H9 (cell line): ENCODE data around the gene TMSB4X. TPM values are rescaled to one million over a fixed set of nuclear protein-coding genes. Genes with fewer than 3 reads are reported as not detected.

Source experiments
- DNase-seq: peaks from one replicate; pipeline ENCODE4 v3.0.0-alpha.2; 2017
- H2AFZ ChIP-seq: one replicate; pipeline ENCODE4 v1.6.1; 2013; ENCODE audit warnings: mild to moderate bottlenecking, low read length, control low read depth, moderate library complexity
- H2AK5ac ChIP-seq: 2 replicates; pipeline ENCODE4 v1.6.1; 2013; ENCODE audit warnings: low read length, control low read depth, mixed read lengths; ENCODE audit not compliant: insufficient read length
- H2BK120ac ChIP-seq: one replicate; pipeline ENCODE4 v1.6.1; 2013; ENCODE audit warnings: low read depth, mild to moderate bottlenecking, low read length, control low read depth, inconsistent platforms; ENCODE audit not compliant: poor library complexity, severe bottlenecking
- H2BK12ac ChIP-seq: 2 replicates; pipeline ENCODE4 v1.6.1; 2013; ENCODE audit warnings: low read length, control low read depth, mixed read lengths, low read depth; ENCODE audit not compliant: insufficient read length
- H2BK15ac ChIP-seq: 2 replicates; pipeline ENCODE4 v1.6.1; 2013; ENCODE audit warnings: low read depth, low read length, control low read depth
- H2BK20ac ChIP-seq: one replicate; pipeline ENCODE4 v1.6.1; 2013; ENCODE audit warnings: low read depth, mild to moderate bottlenecking, low read length, control low read depth, inconsistent platforms; ENCODE audit not compliant: poor library complexity, severe bottlenecking
- H2BK5ac ChIP-seq: 2 replicates; pipeline ENCODE4 v1.6.1; 2013; ENCODE audit warnings: low read length, control low read depth, mixed read lengths; ENCODE audit not compliant: insufficient read length
- H3K14ac ChIP-seq: 2 replicates; pipeline ENCODE4 v1.6.1; 2013; ENCODE audit warnings: low read length, control low read depth; ENCODE audit not compliant: insufficient read depth
- H3K18ac ChIP-seq: 2 replicates; pipeline ENCODE4 v1.6.1; 2013; ENCODE audit warnings: low read depth, mild to moderate bottlenecking, mixed read lengths, low read length, control low read depth; ENCODE audit not compliant: insufficient read length
- H3K23ac ChIP-seq: 2 replicates; pipeline ENCODE4 v1.6.1; 2013; ENCODE audit warnings: low read length, control low read depth, mixed read lengths, low read depth; ENCODE audit not compliant: insufficient read length
- H3K23me2 ChIP-seq: 2 replicates; pipeline ENCODE4 v1.6.1; 2013; ENCODE audit warnings: low read depth, mild to moderate bottlenecking, mixed read lengths, low read length, control low read depth; ENCODE audit not compliant: insufficient read length, poor library complexity, severe bottlenecking
- H3K27ac ChIP-seq: 2 replicates; pipeline ENCODE4 v1.5.1; 2013; ENCODE audit warnings: low read length, control low read depth, mixed read lengths, low read depth; ENCODE audit not compliant: insufficient read length
- H3K27me3 ChIP-seq: 2 replicates; pipeline ENCODE4 v1.6.1; 2013; ENCODE audit warnings: low read length, control low read depth, inconsistent platforms; ENCODE audit not compliant: insufficient read depth
- H3K4ac ChIP-seq: 2 replicates; pipeline ENCODE4 v1.6.1; 2013; ENCODE audit warnings: low read depth, mild to moderate bottlenecking, control low read depth, inconsistent platforms, low read length, moderate library complexity
- H3K4me1 ChIP-seq: 2 replicates; pipeline ENCODE4 v1.6.1; 2013; ENCODE audit warnings: low read length, control low read depth, inconsistent platforms; ENCODE audit not compliant: insufficient read depth
- H3K4me2 ChIP-seq: 2 replicates; pipeline ENCODE4 v1.6.1; 2013; ENCODE audit warnings: low read length, control low read depth, mixed read lengths; ENCODE audit not compliant: insufficient read length, insufficient read depth
- H3K56ac ChIP-seq: 2 replicates; pipeline ENCODE4 v1.6.1; 2013; ENCODE audit warnings: low read depth, mild to moderate bottlenecking, mixed read lengths, low read length, control low read depth; ENCODE audit not compliant: insufficient read length
- H3K79me1 ChIP-seq: 2 replicates; pipeline ENCODE4 v1.6.1; 2013; ENCODE audit warnings: low read depth, mild to moderate bottlenecking, moderate library complexity, low read length, control low read depth, inconsistent platforms; ENCODE audit not compliant: insufficient read depth, poor library complexity, severe bottlenecking
- H3K79me2 ChIP-seq: 2 replicates; pipeline ENCODE4 v1.6.1; 2013; ENCODE audit warnings: low read length, control low read depth, inconsistent platforms; ENCODE audit not compliant: insufficient read depth
- H3K9ac ChIP-seq: 2 replicates; pipeline ENCODE4 v1.6.1; 2013; ENCODE audit warnings: low read length, control low read depth, mixed read lengths; ENCODE audit not compliant: insufficient read length; ENCODE audit errors: extremely low read depth
- H3K9me3 ChIP-seq: one replicate; pipeline ENCODE4 v1.6.1; 2013; ENCODE audit warnings: low read depth, low read length, inconsistent platforms; ENCODE audit not compliant: control insufficient read depth
- H3T11ph ChIP-seq: one replicate; pipeline ENCODE4 v1.6.1; 2013; ENCODE audit warnings: mild to moderate bottlenecking, low read length, control low read depth, inconsistent platforms
- H4K20me1 ChIP-seq: one replicate; pipeline ENCODE4 v1.6.1; 2013; ENCODE audit not compliant: control insufficient read depth, insufficient read length, insufficient read depth
- H4K5ac ChIP-seq: 2 replicates; pipeline ENCODE4 v1.6.1; 2013; ENCODE audit warnings: low read depth, mild to moderate bottlenecking, mixed read lengths, low read length, control low read depth; ENCODE audit not compliant: insufficient read length
- H4K8ac ChIP-seq: replicated peaks from 2 replicates; pipeline ENCODE4 v1.6.1; 2013; ENCODE audit warnings: low read length, control low read depth, mixed read lengths, low read depth; ENCODE audit not compliant: insufficient read length
- H4K91ac ChIP-seq: 2 replicates; pipeline ENCODE4 v1.6.1; 2013; ENCODE audit warnings: low read depth, mild to moderate bottlenecking, moderate library complexity, mixed read lengths, low read length, control low read depth; ENCODE audit not compliant: insufficient read length
- H3K27ac Mint-ChIP-seq, 3 experiments: 2 replicates in 2 of 3; 3 replicates in 1 of 3; pipeline ENCODE4 v1.8.0; 2020 to 2021; ENCODE audit warnings: mixed read lengths in 3 of 3, mild to moderate bottlenecking in 1 of 3, moderate library complexity in 1 of 3
- H3K27me3 Mint-ChIP-seq: 2 replicates; pipeline ENCODE4 v1.8.0; 2021; ENCODE audit warnings: low read depth, mild to moderate bottlenecking, moderate library complexity, mixed read lengths
- H3K36me3 Mint-ChIP-seq, 3 experiments: 2 replicates in 2 of 3; 3 replicates in 1 of 3; pipeline ENCODE4 v1.8.0; 2020 to 2021; ENCODE audit warnings: low read depth in 3 of 3, mixed read lengths in 3 of 3; ENCODE audit not compliant: insufficient read depth in 1 of 3
- H3K4me1 Mint-ChIP-seq, 2 experiments: 2 replicates each; pipeline ENCODE4 v1.8.0; 2020; ENCODE audit warnings: mixed read lengths in 2 of 2
- H3K4me3 Mint-ChIP-seq, 2 experiments: 2 replicates in 1 of 2; 3 replicates in 1 of 2; pipeline ENCODE4 v1.8.0; 2020 to 2021; ENCODE audit warnings: mild to moderate bottlenecking in 2 of 2, mixed read lengths in 2 of 2, moderate library complexity in 1 of 2
- H3K9me3 Mint-ChIP-seq, 2 experiments: 2 replicates in 1 of 2; 3 replicates in 1 of 2; pipeline ENCODE4 v1.8.0; 2020; ENCODE audit warnings: mild to moderate bottlenecking in 2 of 2, mixed read lengths in 2 of 2, moderate library complexity in 1 of 2
- CTCF ChIP-seq: fragments of 200-600 bp; sonication (generic); conservative IDR thresholded peaks from 3 replicates; pipeline ENCODE4 v1.8.0; 2021; ENCODE audit warnings: antibody characterized with exemption, mild to moderate bottlenecking
- WGBS: extraction: QIAGEN DNeasy Blood & Tissue Kit; methylation state at CpG from one replicate; pipeline ENCODE4 v1.1.7; 2013; ENCODE audit warnings: missing lambda C conversion rate, low lambda C conversion rate, mixed read lengths; ENCODE audit not compliant: insufficient read length; ENCODE audit errors: extremely low coverage; 5-methylcytosine and 5-hydroxymethylcytosine counted together
- total RNA-seq: library from RNA; stranded (reverse); gene quantifications from 2 replicates; pipeline ENCODE4 v1.2.1, GENCODE V29; 2021

Gene TMSB4X
- total RNA-seq, 1 experiment from 2014 or later = 2,733 TPM

GRCh38 chrX:13010546-13010945 is 35.6 kb downstream of the TMSB4X start:
- Mint-ChIP-seq H3K27ac (no peak overlapping the region), H3K9me3 (peaks cover 57 to 68% of the 10 kb centered on the region in 2 experiments)
- no peak overlapping the region for H3K27ac ChIP-seq

More at GRCh38 chrX:13010546-13010945, 35.6 kb downstream of the TMSB4X start:
- no peak overlapping the region for H4K91ac ChIP-seq
- Mint-ChIP-seq H3K27me3 (no peaks in the 10 kb centered on the region), H3K36me3 (peaks cover 0 to 2% (median 0%) of the 10 kb centered on the region in 3 experiments; a peak in 3 of 7 replicates), H3K4me3 (no peak overlapping the region), H3K4me1 (peaks cover 27 to 32% of the 10 kb centered on the region in 2 experiments)
- H3K56ac ChIP-seq = no peak overlapping the region
- H2BK15ac ChIP-seq = no peak overlapping the region; the same call in 1 of the 2 replicates
- no peak overlapping the region for H3T11ph ChIP-seq
- H4K20me1 ChIP-seq = no peaks in the 10 kb centered on the region
- no peak overlapping the region for H3K18ac ChIP-seq
- no peak overlapping the region for H3K14ac ChIP-seq
- DNase-seq = no peak
- WGBS = no CpG with 5 or more reads among the region's 2 CpGs
- H4K5ac ChIP-seq = no peak overlapping the region
- H3K23ac ChIP-seq = no peak overlapping the region
- H3K79me1 ChIP-seq = no peaks in the 10 kb centered on the region
- H2BK5ac ChIP-seq = no peak overlapping the region
- no peak overlapping the region for H4K8ac ChIP-seq
- no peak overlapping the region for H3K4me2 ChIP-seq
- no peak overlapping the region for H2BK20ac ChIP-seq
- H3K79me2 ChIP-seq = no peaks in the 10 kb centered on the region
- H3K4me1 ChIP-seq = peaks cover 3% of the 10 kb centered on the region; the same call in 1 of the 2 replicates
- no peak overlapping the region for H2AFZ ChIP-seq
- no peak overlapping the region for H2AK5ac ChIP-seq
- H3K4ac ChIP-seq = no peak overlapping the region
- H2BK12ac ChIP-seq = no peak overlapping the region
- no peak overlapping the region for H2BK120ac ChIP-seq
- H3K9me3 ChIP-seq = no peaks in the 10 kb centered on the region
- no peak for TF ChIP-seq CTCF
- no peaks in the 10 kb centered on the region for H3K27me3 ChIP-seq
- no peaks in the 10 kb centered on the region for H3K23me2 ChIP-seq
- H3K9ac ChIP-seq = no peak overlapping the region
